Endothelial cell of umbilical vein (primary cell): ENCODE data around the gene RFXANK. TPM values are rescaled to one million over a fixed set of nuclear protein-coding genes. Genes with fewer than 3 reads are reported as not detected.

Source experiments
- BruUV-seq: library from RNA; stranded (reverse); fragments of 400-500 nt; replicated peaks from 2 replicates; lab custom pipeline; 2021; lab: Mats Ljungman, UMichigan
- CTCF ChIA-PET: fragments of 300-600, 350-600 bp; sonication (Branson Sonifier 250); formaldehyde crosslinking; loops from one replicate; lab custom pipeline; 2021; ENCODE audit warnings: antibody characterized with exemption, inconsistent platforms; lab: Charles Lee
- POLR2A ChIA-PET: fragments of 300-600, 350-600 bp; sonication (Branson Sonifier 250); formaldehyde crosslinking; loops from one replicate; lab custom pipeline; 2021; ENCODE audit warnings: antibody characterized with exemption, inconsistent platforms; lab: Charles Lee
- DNase-seq: peaks from one replicate; pipeline ENCODE4 v3.0.0-alpha.2; 2011; ENCODE audit warnings: low read depth, low spot score
- FAIRE-seq: peaks from 2 replicates; lab custom pipeline; 2011; peaks lifted over from hg19 to GRCh38; lab: Jason Lieb, UNC
- H2AFZ ChIP-seq: 2 replicates; pipeline ENCODE4 v1.6.0; 2012; ENCODE audit warnings: low read depth, low read length, control low read depth, inconsistent platforms
- H3K27ac ChIP-seq: 2 replicates; pipeline ENCODE4 v1.5.1; 2011; ENCODE audit warnings: low read depth, mild to moderate bottlenecking, control low read depth, low read length, moderate library complexity; ENCODE audit not compliant: insufficient read depth
- H3K27me3 ChIP-seq, 2 experiments: 2 replicates each; pipeline versions ENCODE4 v1.6.0 to v1.6.1; 2011; ENCODE audit warnings: low read length in 2 of 2, mixed read lengths in 1 of 2; ENCODE audit not compliant: control insufficient read depth in 2 of 2, insufficient read depth in 2 of 2
- H3K36me3 ChIP-seq, 2 experiments: 2 replicates in 1 of 2; 3 replicates in 1 of 2; pipeline ENCODE4 v1.5.1; 2011; ENCODE audit warnings: low read length in 2 of 2, mild to moderate bottlenecking in 1 of 2, moderate library complexity in 1 of 2; ENCODE audit not compliant: control insufficient read depth in 2 of 2, insufficient read depth in 2 of 2; ENCODE audit errors: extremely low read depth in 1 of 2
- H3K4me1 ChIP-seq: 3 replicates; pipeline ENCODE4 v1.5.1; 2011; ENCODE audit warnings: mild to moderate bottlenecking, low read length; ENCODE audit not compliant: control insufficient read depth, insufficient read depth; ENCODE audit errors: extremely low read depth
- H3K4me2 ChIP-seq: 2 replicates; pipeline ENCODE4 v1.6.1; 2011; ENCODE audit warnings: low read length, control low read depth, mixed read lengths; ENCODE audit not compliant: insufficient read depth
- H3K4me3 ChIP-seq, 3 experiments: fragments of 200-600 bp in 1 of 3; sonication (generic), shearing (Covaris generic) in 1 of 3; replicated peaks in 1 of 3; 2 replicates each; pipeline ENCODE4 v1.5.1; 2011 to 2016; ENCODE audit warnings: control low read depth in 3 of 3, low read length in 3 of 3, mild to moderate bottlenecking in 2 of 3, inconsistent platforms in 1 of 3, low read depth in 1 of 3, moderate library complexity in 1 of 3; ENCODE audit not compliant: insufficient read depth in 1 of 3
- H3K79me2 ChIP-seq: 2 replicates; pipeline ENCODE4 v1.6.0; 2012; ENCODE audit warnings: low read length, inconsistent platforms; ENCODE audit not compliant: control insufficient read depth, insufficient read depth
- H3K9ac ChIP-seq: replicated peaks from 2 replicates; pipeline ENCODE3; 2011; ENCODE audit warnings: low read length, control low read depth; ENCODE audit not compliant: insufficient read depth; ENCODE audit errors: extremely low read depth
- H3K9me1 ChIP-seq: replicated peaks from 3 replicates; pipeline ENCODE4 v1.6.0; 2011; ENCODE audit warnings: mild to moderate bottlenecking, low read length; ENCODE audit not compliant: control insufficient read depth, insufficient read depth; ENCODE audit errors: extremely low read depth
- H3K9me3 ChIP-seq: replicated peaks from 2 replicates; pipeline ENCODE4 v1.5.1; 2012; ENCODE audit warnings: low read length, inconsistent platforms; ENCODE audit not compliant: control insufficient read depth, insufficient read depth
- H4K20me1 ChIP-seq: replicated peaks from 2 replicates; pipeline ENCODE3; 2011; ENCODE audit warnings: mild to moderate bottlenecking, low read length; ENCODE audit not compliant: control insufficient read depth, insufficient read depth; ENCODE audit errors: extremely low read depth
- EZH2 ChIP-seq: IDR thresholded peaks from 2 replicates; pipeline ENCODE4 v1.6.1; 2012; ENCODE audit warnings: borderline replicate concordance, low read depth, mild to moderate bottlenecking, moderate library complexity, low read length, inconsistent platforms; ENCODE audit not compliant: severe bottlenecking
- FOS ChIP-seq: IDR thresholded peaks from 2 replicates; pipeline ENCODE4 v1.6.1; 2011; ENCODE audit warnings: mild to moderate bottlenecking, low read length, moderate library complexity, borderline replicate concordance; ENCODE audit not compliant: insufficient read depth
- GATA2 ChIP-seq: IDR thresholded peaks from 2 replicates; pipeline ENCODE4 v1.7.0; 2011; ENCODE audit warnings: low read depth, mild to moderate bottlenecking, moderate library complexity, mixed read lengths, low read length; ENCODE audit not compliant: insufficient read length, insufficient read depth
- JUN ChIP-seq: IDR thresholded peaks from 2 replicates; pipeline ENCODE4 v1.6.1; 2011; ENCODE audit warnings: borderline replicate concordance, low read depth; ENCODE audit not compliant: insufficient read length, insufficient read depth
- MYC ChIP-seq: IDR thresholded peaks from one replicate; pipeline ENCODE4 v1.6.1; 2011; ENCODE audit warnings: mild to moderate bottlenecking, low read depth, low read length
- POLR2A ChIP-seq: IDR thresholded peaks from 2 replicates; pipeline ENCODE4 v1.6.1; 2012; ENCODE audit warnings: low read depth, mild to moderate bottlenecking, control low read depth, low read length
- POLR2AphosphoS5 ChIP-seq: IDR thresholded peaks from 2 replicates; pipeline ENCODE4 v1.6.1; 2012; ENCODE audit warnings: low read depth, mild to moderate bottlenecking, control low read depth, low read length, moderate library complexity; ENCODE audit not compliant: insufficient read depth
- dilution Hi-C: fragments of 300-500 bp; cut with MboI; formaldehyde crosslinking; loops from one replicate; pipeline ENCODE4 v1.15.0; 2019; ENCODE audit warnings: low sequenced_read_pairs; ENCODE audit not compliant: extremely low pct_ligation_motif_present
- intact Hi-C: fragments of 100-400 bp; cut with micrococcal nuclease; formaldehyde crosslinking; loops from one replicate; pipeline ENCODE4 v1.10.0; 2022
- polyA plus RNA-seq, 4 experiments: library from polyadenylated mRNA; depleted of rRNA in 3 of 4; stranded (reverse) in 3 of 4; unstranded in 1 of 4; fragments of >200 nt; gene quantifications; 2 replicates each; pipeline versions ENCODE4 v1.2.1 to v1.2.3, GENCODE V29; 2011 to 2012; ENCODE audit warnings: missing spikeins in 1 of 4
- total RNA-seq: library from RNA; stranded (reverse); gene quantifications from 2 replicates; pipeline ENCODE4 v1.2.3, GENCODE V29; 2021
- TF ChIP-seq, protein P1 (sequence below), 2 donors: IDR thresholded peaks; 1 replicate in 1 of 2; 2 replicates in 1 of 2; pipeline ENCODE4 v1.5.1; 2011; ENCODE audit warnings: low read length in 2 of 2, mild to moderate bottlenecking in 2 of 2, moderate library complexity in 2 of 2, control low read depth in 1 of 2, inconsistent platforms in 1 of 2, low read depth in 1 of 2; ENCODE audit not compliant: insufficient read depth in 1 of 2; ENCODE audit errors: extremely low read depth in 1 of 2
- TF ChIP-seq, protein P2 (sequence below): IDR thresholded peaks from 2 replicates; pipeline ENCODE4 v1.6.1; 2011; ENCODE audit not compliant: insufficient read depth, insufficient read length

RFXANK gene
- total and polyA plus RNA-seq, 2 donors (not counting 3 experiments of a cell fraction or from before 2014, with no cell fraction given) = 105 to 124 TPM

DNA sequence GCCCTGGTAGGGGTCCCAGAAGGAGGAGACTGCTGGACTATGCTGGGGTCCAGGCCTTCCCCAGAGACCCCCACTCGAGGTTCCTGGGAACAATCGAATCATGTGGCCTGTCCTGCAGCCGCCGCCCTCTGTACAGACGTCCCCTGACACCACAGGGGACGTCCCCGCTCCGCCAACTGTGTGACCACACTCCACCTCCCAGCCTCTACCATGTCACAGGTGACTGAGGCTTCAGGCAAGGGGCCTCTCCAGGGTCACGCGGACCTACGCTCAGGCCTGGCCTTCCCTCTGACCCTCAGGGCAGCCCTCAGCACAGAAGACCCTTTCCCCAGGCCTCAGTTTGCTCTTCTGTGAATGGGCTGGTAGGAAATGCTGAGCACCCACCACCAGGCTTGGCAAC is 40.6 kb upstream of the RFXANK start:
- ChIA-PET CTCF (no interaction called here), POLR2A (no interaction called here)
- no TSS peak for BruUV-seq
- H3K4me3 ChIP-seq = no peak overlapping the region
- H3K27ac ChIP-seq = no peak overlapping the region
- no peak overlapping the region for H3K4me2 ChIP-seq
- FAIRE-seq = no peak
- no peaks in the 10 kb centered on the region for H3K36me3 ChIP-seq
- intact Hi-C loops = no loop called here
- H2AFZ ChIP-seq = no peak overlapping the region
- H4K20me1 ChIP-seq = no peaks in the 10 kb centered on the region
- H3K9me3 ChIP-seq = no peaks in the 10 kb centered on the region
- dilution Hi-C loops = no loop called here
- TF ChIP-seq EZH2 (no peak), FOS (no peak), POLR2A (no peak), JUN (no peak), GATA2 (no peak), POLR2AphosphoS5 (no peak), MYC (no peak)
- TF ChIP-seq, protein P1, sequence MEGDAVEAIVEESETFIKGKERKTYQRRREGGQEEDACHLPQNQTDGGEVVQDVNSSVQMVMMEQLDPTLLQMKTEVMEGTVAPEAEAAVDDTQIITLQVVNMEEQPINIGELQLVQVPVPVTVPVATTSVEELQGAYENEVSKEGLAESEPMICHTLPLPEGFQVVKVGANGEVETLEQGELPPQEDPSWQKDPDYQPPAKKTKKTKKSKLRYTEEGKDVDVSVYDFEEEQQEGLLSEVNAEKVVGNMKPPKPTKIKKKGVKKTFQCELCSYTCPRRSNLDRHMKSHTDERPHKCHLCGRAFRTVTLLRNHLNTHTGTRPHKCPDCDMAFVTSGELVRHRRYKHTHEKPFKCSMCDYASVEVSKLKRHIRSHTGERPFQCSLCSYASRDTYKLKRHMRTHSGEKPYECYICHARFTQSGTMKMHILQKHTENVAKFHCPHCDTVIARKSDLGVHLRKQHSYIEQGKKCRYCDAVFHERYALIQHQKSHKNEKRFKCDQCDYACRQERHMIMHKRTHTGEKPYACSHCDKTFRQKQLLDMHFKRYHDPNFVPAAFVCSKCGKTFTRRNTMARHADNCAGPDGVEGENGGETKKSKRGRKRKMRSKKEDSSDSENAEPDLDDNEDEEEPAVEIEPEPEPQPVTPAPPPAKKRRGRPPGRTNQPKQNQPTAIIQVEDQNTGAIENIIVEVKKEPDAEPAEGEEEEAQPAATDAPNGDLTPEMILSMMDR (IDR thresholded peaks at IDR 0.05; ENCODE audit: extremely low read depth in 1 of 2, insufficient read depth in 1 of 2, low read depth in 1 of 2, low read length in 2 of 2) = no peak
- TF ChIP-seq, protein P2, sequence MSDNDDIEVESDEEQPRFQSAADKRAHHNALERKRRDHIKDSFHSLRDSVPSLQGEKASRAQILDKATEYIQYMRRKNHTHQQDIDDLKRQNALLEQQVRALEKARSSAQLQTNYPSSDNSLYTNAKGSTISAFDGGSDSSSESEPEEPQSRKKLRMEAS = no peak
- H3K4me1 ChIP-seq = no peaks in the 10 kb centered on the region
- no peaks in the 10 kb centered on the region for H3K27me3 ChIP-seq
- no peak for DNase-seq
- H3K9me1 ChIP-seq = no peaks in the 10 kb centered on the region
- H3K9ac ChIP-seq = no peak overlapping the region
- H3K79me2 ChIP-seq = no peaks in the 10 kb centered on the region
